CD14-positive monocyte (primary cell): ENCODE measurements around the gene PDLIM7. TPM values are rescaled to one million over a fixed set of nuclear protein-coding genes. Genes with fewer than 3 reads are reported as not detected.
A peak's percentile ranks its signal among the peaks of the same experiment; 100 is the strongest.

Source experiments
- DNase-seq, 3 donors: peaks; one replicate each; pipeline ENCODE4 v3.0.0-alpha.2; 2011 to 2022
- H2AFZ ChIP-seq: 2 replicates; pipeline ENCODE4 v1.6.0; 2012; ENCODE audit warnings: mild to moderate bottlenecking, low read depth, low read length, inconsistent platforms; ENCODE audit not compliant: insufficient read depth, poor library complexity, severe bottlenecking
- H3K27ac ChIP-seq, 2 donors: 1 replicate in 1 of 2; 2 replicates in 1 of 2; pipeline ENCODE4 v1.5.1; 2012 to 2013; ENCODE audit warnings: low read length in 2 of 2, control low read depth in 1 of 2, inconsistent platforms in 1 of 2, low read depth in 1 of 2, mild to moderate bottlenecking in 1 of 2
- H3K27me3 ChIP-seq, 2 donors: one replicate each; pipeline versions ENCODE4 v1.6.0 to v1.6.1; 2011 to 2013; ENCODE audit warnings: low read length in 2 of 2; ENCODE audit not compliant: control insufficient read depth in 2 of 2, insufficient read depth in 2 of 2
- H3K36me3 ChIP-seq, 2 donors: replicated peaks in 1 of 2; 1 replicate in 1 of 2; 2 replicates in 1 of 2; pipeline versions ENCODE4 v1.5.1 to v1.6.1; 2012 to 2013; ENCODE audit warnings: low read length in 2 of 2, control low read depth in 1 of 2, inconsistent platforms in 1 of 2, mild to moderate bottlenecking in 1 of 2; ENCODE audit not compliant: insufficient read depth in 2 of 2, control insufficient read depth in 1 of 2
- H3K4me1 ChIP-seq, 2 donors: 1 replicate in 1 of 2; 2 replicates in 1 of 2; pipeline versions ENCODE4 v1.5.1 to v1.6.1; 2012 to 2013; ENCODE audit warnings: low read length in 2 of 2, control low read depth in 1 of 2, inconsistent platforms in 1 of 2, mild to moderate bottlenecking in 1 of 2, moderate library complexity in 1 of 2; ENCODE audit not compliant: insufficient read depth in 2 of 2, control insufficient read depth in 1 of 2
- H3K4me2 ChIP-seq: replicated peaks from 2 replicates; pipeline ENCODE3; 2012; ENCODE audit warnings: low read length, moderate library complexity, mild to moderate bottlenecking; ENCODE audit not compliant: poor library complexity, severe bottlenecking; ENCODE audit errors: extremely low read depth
- H3K4me3 ChIP-seq, 3 experiments: fragments of 200-600 bp in 1 of 3; sonication (generic) in 1 of 3; replicated peaks in 1 of 3; 1 replicate in 2 of 3; 2 replicates in 1 of 3; pipeline ENCODE4 v1.5.1; 2011 to 2013; ENCODE audit warnings: low read length in 3 of 3, mild to moderate bottlenecking in 3 of 3, control low read depth in 2 of 3, low read depth in 2 of 3, inconsistent platforms in 1 of 3, moderate library complexity in 1 of 3
- H3K79me2 ChIP-seq: 2 replicates; pipeline ENCODE4 v1.6.0; 2012; ENCODE audit warnings: mild to moderate bottlenecking, control low read depth, inconsistent platforms, low read length, moderate library complexity; ENCODE audit not compliant: insufficient read depth
- H3K9ac ChIP-seq: 2 replicates; pipeline ENCODE4 v1.6.0; 2017; ENCODE audit warnings: low read length, mild to moderate bottlenecking; ENCODE audit not compliant: insufficient read depth, poor library complexity, severe bottlenecking
- H3K9me3 ChIP-seq, 2 donors: replicated peaks in 1 of 2; 1 replicate in 1 of 2; 2 replicates in 1 of 2; pipeline versions ENCODE4 v1.5.1 to v1.6.1; 2012 to 2013; ENCODE audit warnings: low read length in 2 of 2, control low read depth in 1 of 2; ENCODE audit not compliant: control insufficient read depth in 1 of 2, insufficient read depth in 1 of 2
- H4K20me1 ChIP-seq: 2 replicates; pipeline ENCODE4 v1.6.0; 2012; ENCODE audit warnings: mild to moderate bottlenecking, low read length, control low read depth, moderate library complexity; ENCODE audit not compliant: insufficient read depth
- H3K27ac Mint-ChIP-seq, 7 donors: one replicate each; pipeline ENCODE4 v1.8.0; 2020; ENCODE audit warnings: mild to moderate bottlenecking in 7 of 7, mixed read lengths in 7 of 7, moderate library complexity in 6 of 7, inconsistent platforms in 2 of 7
- H3K27me3 Mint-ChIP-seq, 3 donors: one replicate each; pipeline ENCODE4 v1.8.0; 2021 to 2022; ENCODE audit warnings: low read depth in 3 of 3, mild to moderate bottlenecking in 3 of 3, mixed read lengths in 3 of 3, moderate library complexity in 3 of 3, inconsistent platforms in 1 of 3
- H3K36me3 Mint-ChIP-seq, 2 donors: one replicate each; pipeline ENCODE4 v1.8.0; 2020; ENCODE audit warnings: mixed read lengths in 2 of 2, inconsistent platforms in 1 of 2, mild to moderate bottlenecking in 1 of 2
- H3K4me1 Mint-ChIP-seq: one replicate; pipeline ENCODE4 v1.8.0; 2020; ENCODE audit warnings: mild to moderate bottlenecking, mixed read lengths
- H3K4me3 Mint-ChIP-seq, 2 donors: one replicate each; pipeline ENCODE4 v1.8.0; 2020; ENCODE audit warnings: mild to moderate bottlenecking in 2 of 2, mixed read lengths in 2 of 2, moderate library complexity in 1 of 2
- H3K9me3 Mint-ChIP-seq, 7 donors: one replicate each; pipeline ENCODE4 v1.8.0; 2020 to 2022; ENCODE audit warnings: mixed read lengths in 7 of 7, mild to moderate bottlenecking in 6 of 7, moderate library complexity in 6 of 7, inconsistent platforms in 2 of 7
- CTCF ChIP-seq: fragments of 200-600 bp; IDR thresholded peaks from one replicate; pipeline ENCODE4 v1.8.0; 2022; ENCODE audit warnings: antibody characterized with exemption, mild to moderate bottlenecking
- WGBS: methylation state at CpG from one replicate; pipeline ENCODE4 v1.1.5; 2013; ENCODE audit warnings: missing lambda C conversion rate; ENCODE audit not compliant: insufficient coverage; 5-methylcytosine and 5-hydroxymethylcytosine counted together
- intact Hi-C, 2 donors: fragments of 100-400 bp; cut with micrococcal nuclease; formaldehyde crosslinking; loops; one replicate each; pipeline versions ENCODE4 v1.15.0 to v1.15.1; 2023
- polyA plus RNA-seq, 3 donors: library from polyadenylated mRNA; depleted of rRNA in 1 of 3; unstranded in 2 of 3; stranded (reverse) in 1 of 3; fragments of 300-500 nt in 2 of 3; fragments of >200 nt in 1 of 3; fragmentation: Illumina TruSeq in 2 of 3; gene quantifications; 1 replicate in 2 of 3; 2 replicates in 1 of 3; pipeline ENCODE4 v1.2.3, GENCODE V29; 2012 to 2021

Gene PDLIM7
- polyA plus RNA-seq, 3 donors, result 21.6 to 126 (median 27.2) TPM

- no peak overlapping the region for H3K27ac ChIP-seq
- DNase-seq, result no peak
- no peak overlapping the region for H2AFZ ChIP-seq
- no peak for TF ChIP-seq CTCF
- intact Hi-C loops, result no loop called here
- H3K4me3 ChIP-seq, result no peak overlapping the region
- H3K79me2 ChIP-seq, result no peaks in the 10 kb centered on the region
- peaks cover 14 to 28% of the 10 kb centered on the region in 2 donors for H3K4me1 ChIP-seq
- H3K9me3 ChIP-seq, result peaks cover 0 to 9% of the 10 kb centered on the region in 2 donors
- Mint-ChIP-seq H3K27me3 (peaks cover 44 to 57% (median 44%) of the 10 kb centered on the region in 3 donors), H3K9me3 (peaks cover 0 to 7% (median 2%) of the 10 kb centered on the region in 7 donors), H3K4me3 (no peak overlapping the region), H3K36me3 (peaks cover 2 to 8% of the 10 kb centered on the region in 2 donors), H3K4me1 (peaks cover 30% of the 10 kb centered on the region), H3K27ac (no peak overlapping the region)
- H3K9ac ChIP-seq, result no peak overlapping the region
- peaks cover 10% of the 10 kb centered on the region for H4K20me1 ChIP-seq
- no peak overlapping the region for H3K4me2 ChIP-seq
- WGBS, result 96% methylated on average over 25 of the region's 31 CpGs
- peaks cover 10 to 30% of the 10 kb centered on the region in 2 donors for H3K27me3 ChIP-seq
- no peaks in the 10 kb centered on the region for H3K36me3 ChIP-seq
Measured at GRCh38 chr5:177467436-177467835, 30.0 kb downstream of the PDLIM7 start.

- H3K27ac ChIP-seq, result no peak overlapping the region
- H3K9me3 Mint-ChIP-seq, result peaks cover 0 to 5% (median 2%) of the 10 kb centered on the region in 7 donors
- no peaks in the 10 kb centered on the region for H3K79me2 ChIP-seq
- H3K4me3 ChIP-seq, result no peak overlapping the region
- peaks cover 33% of the 10 kb centered on the region for H3K4me1 Mint-ChIP-seq
- H3K4me3 Mint-ChIP-seq, result peak overlapping the region; percentile 24 to 76
- peaks cover 4% of the 10 kb centered on the region for H4K20me1 ChIP-seq
- no peak overlapping the region for H3K9ac ChIP-seq
- DNase-seq, result no peak
- H3K27me3 ChIP-seq, result peaks cover 4 to 24% of the 10 kb centered on the region in 2 donors
- H3K36me3 ChIP-seq, result no peaks in the 10 kb centered on the region
- H3K27ac Mint-ChIP-seq, result no peak overlapping the region
- H3K4me1 ChIP-seq, result peaks cover 17 to 28% of the 10 kb centered on the region in 2 donors
- intact Hi-C loops, result no loop called here
- no peak overlapping the region for H3K4me2 ChIP-seq
- H2AFZ ChIP-seq, result no peak overlapping the region
- peaks cover 38 to 54% (median 41%) of the 10 kb centered on the region in 3 donors for H3K27me3 Mint-ChIP-seq
- peaks cover 0 to 3% of the 10 kb centered on the region in 2 donors for H3K9me3 ChIP-seq
- no peak for TF ChIP-seq CTCF
- peaks cover 0 to 8% of the 10 kb centered on the region in 2 donors for H3K36me3 Mint-ChIP-seq
- WGBS, result 85% methylated on average over 21 of the region's 25 CpGs
Measured at GRCh38 chr5:177466861-177467260, 30.5 kb downstream of the PDLIM7 start.
